ENCODE results near the gene CYP4Z1.

GRCh38 chr1:47137925-47138615 lies 71.0 kb downstream of the CYP4Z1 start:
- no peak for TF ChIP-seq U2AF1 (optimal IDR thresholded peaks at IDR 0.05; ENCODE audit: low read depth, low read length)
- TF ChIP-seq IRF9 (CRISPR knock-in tag; IDR thresholded peaks at IDR 0.05; ENCODE audit: borderline replicate concordance) = no peak
- TF ChIP-seq MYC (CRISPR knock-in tag; IDR thresholded peaks at IDR 0.05; ENCODE audit: borderline replicate concordance) = no peak
- no peak for TF ChIP-seq EZH2 (conservative IDR thresholded peaks at IDR 0.05; ENCODE audit: low read depth, low read length)
- TF ChIP-seq THRA (CRISPR knock-in tag; IDR thresholded peaks at IDR 0.05; ENCODE audit: borderline replicate concordance) = no peak
- TF ChIP-seq NKX3-1 (CRISPR knock-in tag; IDR thresholded peaks at IDR 0.05) = no peak

Measured in HepG2 (cell line).